Measurements from ENCODE around the gene RAD9B.
"Not testable (repeated sequence)": the region's sequence is repeated elsewhere in the genome, so short reads cannot be mapped to it uniquely, and the experiment has no call there.

RAD9B gene

DNA sequence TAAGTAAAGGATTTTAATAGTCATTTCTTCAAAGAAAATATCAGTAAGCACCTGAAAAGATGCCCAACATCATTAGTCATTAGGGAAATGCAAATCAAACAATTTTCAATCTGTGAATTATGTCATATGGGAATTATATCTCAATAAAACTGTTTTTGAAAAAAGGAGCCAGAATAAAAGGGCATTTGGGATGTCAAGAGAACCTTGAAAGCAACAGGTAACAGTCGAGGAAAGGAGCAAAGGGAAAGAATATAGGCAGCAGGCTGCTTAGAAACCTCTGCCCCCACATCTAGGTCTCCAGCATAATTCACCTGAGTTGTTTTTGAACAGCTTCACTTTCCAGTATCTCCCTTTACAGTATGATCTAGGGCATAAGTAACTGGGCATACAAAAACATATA, 12.2 kb downstream of the RAD9B start:
- DNase-seq (ENCODE audit: low read depth, low spot score) = no peak
- H3K9me3 ChIP-seq (ENCODE audit: low read depth, low read length) = no peaks in the 10 kb centered on the region
- H3K36me3 ChIP-seq (ENCODE audit: insufficient read depth, low read length) = no peaks in the 10 kb centered on the region
- H3K4me3 ChIP-seq = no peak overlapping the region
- peak overlapping the region; percentile 3; the same call in 1 of the 2 replicates for H3K27ac ChIP-seq
- no peak overlapping the region for H3K9ac ChIP-seq (ENCODE audit: insufficient read length)
- TF ChIP-seq EZH2 (IDR thresholded peaks at IDR 0.05) (no peak), FOXP2 (optimal IDR thresholded peaks at IDR 0.05; ENCODE audit: control extremely low read depth, extremely low read length, insufficient read depth) (no peak), POLR2AphosphoS5 (IDR thresholded peaks at IDR 0.05; ENCODE audit: borderline replicate concordance, low read depth, low read length) (no peak)

DNA sequence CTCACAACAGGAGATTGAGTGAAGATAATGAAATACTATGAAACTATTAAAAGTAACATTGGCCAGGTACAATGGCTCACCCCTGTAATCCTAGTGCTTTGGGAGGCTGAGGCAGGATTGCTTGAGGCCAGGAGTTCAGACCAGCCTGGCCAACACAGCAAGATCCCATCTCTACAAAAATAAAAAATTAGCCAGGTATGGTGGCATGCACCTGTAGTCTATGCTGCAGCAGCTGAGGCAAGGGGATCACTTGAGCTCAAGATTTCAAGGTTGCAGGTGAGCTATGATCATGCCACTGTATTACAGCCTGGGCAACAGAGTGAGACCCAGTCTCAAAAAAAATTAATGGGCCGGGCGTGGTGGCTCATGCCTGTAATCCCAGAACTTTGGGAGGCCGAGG, 14.9 kb downstream of the RAD9B start:
- H3K9ac ChIP-seq (ENCODE audit: insufficient read length) = no peak overlapping the region
- no peaks in the 10 kb centered on the region for H3K9me3 ChIP-seq (ENCODE audit: low read depth, low read length)
- H3K27ac ChIP-seq = no peak overlapping the region
- H3K4me3 ChIP-seq = no peak overlapping the region
- no peaks in the 10 kb centered on the region for H3K36me3 ChIP-seq (ENCODE audit: insufficient read depth, low read length)
- TF ChIP-seq FOXP2 (optimal IDR thresholded peaks at IDR 0.05; ENCODE audit: control extremely low read depth, extremely low read length, insufficient read depth) (no peak), POLR2AphosphoS5 (IDR thresholded peaks at IDR 0.05; ENCODE audit: borderline replicate concordance, low read depth, low read length) (no peak), EZH2 (IDR thresholded peaks at IDR 0.05) (no peak)
- no peak for DNase-seq (ENCODE audit: low read depth, low spot score)

DNA sequence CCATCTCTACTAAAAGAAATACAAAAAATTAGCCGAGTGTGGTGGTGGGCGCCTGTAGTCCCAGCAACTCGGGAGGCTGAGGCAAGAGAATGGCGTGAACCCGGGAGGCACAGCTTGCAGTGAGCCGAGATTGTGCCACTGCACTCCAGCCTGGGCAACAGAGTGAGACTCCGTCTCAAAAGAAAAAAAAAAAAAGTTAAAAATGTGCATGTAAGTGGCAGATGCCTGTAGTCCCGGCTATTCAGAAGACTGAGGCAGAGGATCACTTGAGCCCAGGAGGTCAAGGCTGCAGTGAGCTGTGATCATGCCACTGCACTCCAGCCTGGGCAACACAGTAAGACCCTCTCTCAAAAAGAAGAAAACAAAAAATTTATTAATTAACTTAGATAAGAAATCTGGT, 15.9 kb downstream of the RAD9B start:
- H3K27ac ChIP-seq; H3K36me3 ChIP-seq (ENCODE audit: insufficient read depth, low read length); H3K9ac ChIP-seq (ENCODE audit: insufficient read length); H3K9me3 ChIP-seq (ENCODE audit: low read depth, low read length); H3K4me3 ChIP-seq; DNase-seq (ENCODE audit: low read depth, low spot score): not testable (repeated sequence)

DNA sequence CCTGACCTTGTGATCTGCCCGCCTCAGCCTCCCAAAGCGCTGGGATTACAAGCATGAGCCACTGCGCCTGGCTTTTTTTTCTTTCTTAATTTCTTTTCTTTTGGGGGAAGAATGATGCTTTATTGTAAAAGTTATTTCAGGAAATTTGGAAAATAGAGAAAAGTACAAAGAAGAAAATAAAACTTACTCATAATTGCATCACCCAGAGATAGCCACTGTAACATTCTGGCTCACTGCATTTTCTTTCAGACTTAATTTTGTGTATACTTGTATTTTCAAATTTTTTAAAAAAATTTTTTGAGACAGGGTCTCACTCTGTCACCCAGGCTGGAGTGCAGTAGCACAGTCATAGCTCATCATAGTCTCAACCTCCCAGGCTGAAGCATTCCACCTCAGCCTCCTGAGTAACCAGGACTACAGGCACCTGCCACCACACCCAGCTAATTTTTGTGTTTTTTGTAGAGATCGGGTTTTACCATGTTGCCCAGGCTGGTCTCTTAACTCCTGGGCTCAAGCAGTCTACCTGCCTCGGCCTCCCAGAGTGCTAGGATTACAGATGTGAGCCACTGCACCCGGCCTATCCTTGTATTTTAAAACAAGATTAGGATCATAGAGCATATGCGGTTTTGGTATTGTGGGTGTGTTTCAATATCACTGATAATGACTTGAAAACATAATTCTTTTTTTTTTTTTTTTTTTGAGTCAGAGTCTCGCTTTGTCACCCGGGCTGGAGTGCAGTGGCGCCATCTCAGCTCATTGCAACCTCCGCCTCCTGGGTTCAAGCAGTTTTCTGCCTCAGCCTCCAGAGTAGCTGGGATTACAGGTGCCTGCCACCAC, 19.0 kb downstream of the RAD9B start:
- not testable (repeated sequence) for H3K27ac ChIP-seq; H3K9me3 ChIP-seq (ENCODE audit: low read depth, low read length); H3K36me3 ChIP-seq (ENCODE audit: insufficient read depth, low read length); DNase-seq (ENCODE audit: low read depth, low spot score); H3K4me3 ChIP-seq; H3K9ac ChIP-seq (ENCODE audit: insufficient read length)

DNA sequence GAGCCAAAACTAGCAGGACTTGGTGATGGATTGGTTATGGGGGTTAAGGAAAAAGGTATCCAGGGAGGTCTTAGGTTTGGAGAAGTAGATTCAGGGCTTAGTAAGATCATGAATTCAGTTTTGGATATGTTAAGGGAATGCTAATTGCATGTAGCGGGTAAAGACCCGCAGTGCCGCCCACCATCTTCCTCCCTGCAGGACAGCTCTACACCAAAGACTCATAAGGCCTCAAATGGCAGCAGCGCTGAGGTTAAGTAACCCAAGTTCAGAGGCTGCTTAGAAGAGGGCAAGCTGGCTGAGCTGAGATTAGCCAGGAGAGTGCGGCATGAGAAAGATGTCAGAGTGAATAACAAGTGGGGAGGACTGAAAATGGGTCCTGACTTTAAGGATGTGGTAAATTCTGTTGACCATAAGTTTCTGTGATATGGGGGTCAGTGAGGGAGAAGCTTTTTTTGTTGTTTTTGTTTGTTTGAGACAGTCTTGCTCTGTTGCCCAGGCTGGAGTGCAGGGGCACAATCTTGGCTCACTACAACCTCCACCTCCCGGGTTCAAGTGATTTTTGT, 26.2 kb downstream of the RAD9B start:
- Histone ChIP-seq H3K9me3 (ENCODE audit: low read depth, low read length) (no peaks in the 10 kb centered on the region), H3K9ac (ENCODE audit: insufficient read length) (no peak overlapping the region), H3K36me3 (ENCODE audit: insufficient read depth, low read length) (no peaks in the 10 kb centered on the region), H3K27ac (no peak overlapping the region), H3K4me3 (no peak overlapping the region)
- TF ChIP-seq EZH2 (IDR thresholded peaks at IDR 0.05) (no peak), POLR2AphosphoS5 (IDR thresholded peaks at IDR 0.05; ENCODE audit: borderline replicate concordance, low read depth, low read length) (no peak), FOXP2 (optimal IDR thresholded peaks at IDR 0.05; ENCODE audit: control extremely low read depth, extremely low read length, insufficient read depth) (no peak)
- DNase-seq (ENCODE audit: low read depth, low spot score) = no peak

DNA sequence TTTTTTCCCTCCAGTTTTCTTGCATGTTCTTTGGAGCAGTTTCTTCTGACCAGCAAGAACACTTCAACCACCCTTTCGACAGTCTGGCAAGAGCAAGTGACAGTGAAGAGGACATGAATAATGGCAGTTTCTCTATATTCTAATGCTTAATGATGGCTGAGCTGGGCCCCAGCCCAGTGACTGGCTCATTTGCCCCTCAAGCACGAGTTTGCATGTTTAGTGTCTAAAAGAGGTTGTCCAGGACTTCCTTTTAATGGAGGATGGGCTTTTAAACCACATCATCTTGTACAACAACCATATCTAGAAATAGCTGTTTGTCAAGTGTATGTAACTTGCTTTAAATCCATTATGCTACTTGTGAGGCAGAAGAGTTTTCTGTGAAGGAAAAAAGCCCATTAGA, 28.4 kb downstream of the RAD9B start:
- TF ChIP-seq POLR2AphosphoS5 (IDR thresholded peaks at IDR 0.05; ENCODE audit: borderline replicate concordance, low read depth, low read length) = no peak
- no peak for TF ChIP-seq FOXP2 (optimal IDR thresholded peaks at IDR 0.05; ENCODE audit: control extremely low read depth, extremely low read length, insufficient read depth)
- TF ChIP-seq EZH2 (IDR thresholded peaks at IDR 0.05) = no peak
- Histone ChIP-seq H3K9me3 (ENCODE audit: low read depth, low read length) (no peaks in the 10 kb centered on the region), H3K4me3 (no peak overlapping the region), H3K27ac (no peak overlapping the region), H3K36me3 (ENCODE audit: insufficient read depth, low read length) (no peaks in the 10 kb centered on the region; the same call in 1 of the 2 replicates), H3K9ac (ENCODE audit: insufficient read length) (no peak overlapping the region)
- no peak for DNase-seq (ENCODE audit: low read depth, low spot score)

DNA sequence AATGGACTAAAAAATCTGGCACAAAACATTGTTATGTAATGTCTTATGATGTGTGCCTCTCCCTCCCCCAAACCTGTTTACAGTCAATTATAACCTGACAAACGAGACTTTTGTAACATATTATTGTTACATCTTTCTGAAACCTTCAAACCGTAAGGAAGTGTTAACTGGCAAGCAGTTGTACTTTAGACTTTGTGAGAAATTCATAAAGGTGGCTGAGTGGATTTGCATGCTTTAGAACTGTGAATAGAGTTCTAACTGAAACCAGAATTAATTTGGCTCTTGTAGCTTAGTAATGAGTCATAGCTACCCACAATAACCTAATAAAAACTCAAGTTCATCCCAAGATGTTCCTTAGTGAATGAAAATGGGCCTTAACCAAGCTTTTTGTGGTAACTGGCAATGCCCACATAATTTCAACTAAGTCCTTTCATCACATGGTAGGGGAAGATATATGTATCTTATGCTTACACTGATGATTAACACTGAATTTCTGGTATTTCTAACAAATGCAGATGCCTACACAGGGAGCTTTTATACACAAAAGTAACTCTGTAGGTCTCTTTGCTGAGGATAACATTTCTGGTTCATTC, 29.7 kb downstream of the RAD9B start:
- H3K36me3 ChIP-seq (ENCODE audit: insufficient read depth, low read length) = peaks cover 11% of the 10 kb centered on the region
- TF ChIP-seq EZH2 (IDR thresholded peaks at IDR 0.05) (no peak), POLR2AphosphoS5 (IDR thresholded peaks at IDR 0.05; ENCODE audit: borderline replicate concordance, low read depth, low read length) (no peak), FOXP2 (optimal IDR thresholded peaks at IDR 0.05; ENCODE audit: control extremely low read depth, extremely low read length, insufficient read depth) (no peak)
- no peak overlapping the region for H3K9ac ChIP-seq (ENCODE audit: insufficient read length)
- no peak overlapping the region for H3K27ac ChIP-seq
- no peaks in the 10 kb centered on the region for H3K9me3 ChIP-seq (ENCODE audit: low read depth, low read length)
- DNase-seq (ENCODE audit: low read depth, low spot score) = no peak
- H3K4me3 ChIP-seq = no peak overlapping the region

DNA sequence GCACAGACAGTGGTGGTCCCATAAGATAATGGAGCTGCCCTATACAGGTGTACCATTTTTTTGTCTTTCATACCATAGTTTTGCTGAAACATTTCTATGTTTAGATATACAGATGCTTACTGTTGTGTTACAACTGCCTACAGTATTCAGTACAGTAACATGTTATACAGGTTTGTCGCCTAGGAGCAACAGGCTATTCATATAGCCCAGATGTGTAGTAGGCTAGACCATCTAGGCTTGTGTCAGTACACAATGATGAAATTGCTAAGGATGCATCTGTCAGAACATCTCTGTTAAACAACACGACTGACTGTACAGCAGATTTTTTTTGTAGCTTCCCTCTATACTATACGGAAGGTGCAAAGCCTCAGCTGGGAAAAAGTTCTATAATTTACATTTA, 30.5 kb downstream of the RAD9B start:
- no peak for DNase-seq (ENCODE audit: low read depth, low spot score)
- H3K4me3 ChIP-seq = no peak overlapping the region
- no peak overlapping the region for H3K27ac ChIP-seq
- H3K9me3 ChIP-seq (ENCODE audit: low read depth, low read length) = no peaks in the 10 kb centered on the region
- no peak for TF ChIP-seq POLR2AphosphoS5 (IDR thresholded peaks at IDR 0.05; ENCODE audit: borderline replicate concordance, low read depth, low read length)
- TF ChIP-seq EZH2 (IDR thresholded peaks at IDR 0.05) = no peak
- TF ChIP-seq FOXP2 (optimal IDR thresholded peaks at IDR 0.05; ENCODE audit: control extremely low read depth, extremely low read length, insufficient read depth) = no peak
- no peak overlapping the region for H3K9ac ChIP-seq (ENCODE audit: insufficient read length)
- H3K36me3 ChIP-seq (ENCODE audit: insufficient read depth, low read length) = peaks cover 17% of the 10 kb centered on the region

DNA sequence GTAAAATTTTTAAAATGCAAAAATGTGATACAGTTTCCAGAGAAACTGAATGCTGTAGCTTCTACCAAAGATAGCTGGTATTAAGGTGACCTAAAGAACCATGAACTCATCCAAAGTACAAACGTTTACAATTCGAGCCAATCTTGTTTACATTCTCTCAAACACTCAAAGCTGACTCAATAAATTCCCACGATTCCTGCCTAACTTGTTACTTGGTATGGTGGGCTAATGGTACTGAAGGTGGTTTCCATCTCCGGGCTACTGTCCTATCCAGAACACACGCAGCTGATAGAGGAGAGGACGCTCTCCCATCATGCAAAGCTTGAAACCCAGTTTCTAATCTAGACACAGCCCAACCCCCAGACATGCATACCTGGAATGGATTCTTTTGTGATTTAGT, 31.5 kb downstream of the RAD9B start:
- Histone ChIP-seq H3K36me3 (ENCODE audit: insufficient read depth, low read length) (peaks cover 27% of the 10 kb centered on the region), H3K9ac (ENCODE audit: insufficient read length) (no peak overlapping the region), H3K4me3 (no peak overlapping the region), H3K9me3 (ENCODE audit: low read depth, low read length) (no peaks in the 10 kb centered on the region), H3K27ac (no peak overlapping the region)
- TF ChIP-seq FOXP2 (optimal IDR thresholded peaks at IDR 0.05; ENCODE audit: control extremely low read depth, extremely low read length, insufficient read depth) (no peak), POLR2AphosphoS5 (IDR thresholded peaks at IDR 0.05; ENCODE audit: borderline replicate concordance, low read depth, low read length) (no peak), EZH2 (IDR thresholded peaks at IDR 0.05) (no peak)
- no peak for DNase-seq (ENCODE audit: low read depth, low spot score)

Measured in SK-N-MC (cell line).